ENCODE data around the gene USE1. TPM values are rescaled to one million over a fixed set of nuclear protein-coding genes. Genes with fewer than 3 reads are reported as not detected.
A peak's percentile ranks its signal among the peaks of the same experiment; 100 is the strongest.

The USE1 gene
- total RNA-seq, 1 experiment from 2014 or later = 28.9 TPM

DNA sequence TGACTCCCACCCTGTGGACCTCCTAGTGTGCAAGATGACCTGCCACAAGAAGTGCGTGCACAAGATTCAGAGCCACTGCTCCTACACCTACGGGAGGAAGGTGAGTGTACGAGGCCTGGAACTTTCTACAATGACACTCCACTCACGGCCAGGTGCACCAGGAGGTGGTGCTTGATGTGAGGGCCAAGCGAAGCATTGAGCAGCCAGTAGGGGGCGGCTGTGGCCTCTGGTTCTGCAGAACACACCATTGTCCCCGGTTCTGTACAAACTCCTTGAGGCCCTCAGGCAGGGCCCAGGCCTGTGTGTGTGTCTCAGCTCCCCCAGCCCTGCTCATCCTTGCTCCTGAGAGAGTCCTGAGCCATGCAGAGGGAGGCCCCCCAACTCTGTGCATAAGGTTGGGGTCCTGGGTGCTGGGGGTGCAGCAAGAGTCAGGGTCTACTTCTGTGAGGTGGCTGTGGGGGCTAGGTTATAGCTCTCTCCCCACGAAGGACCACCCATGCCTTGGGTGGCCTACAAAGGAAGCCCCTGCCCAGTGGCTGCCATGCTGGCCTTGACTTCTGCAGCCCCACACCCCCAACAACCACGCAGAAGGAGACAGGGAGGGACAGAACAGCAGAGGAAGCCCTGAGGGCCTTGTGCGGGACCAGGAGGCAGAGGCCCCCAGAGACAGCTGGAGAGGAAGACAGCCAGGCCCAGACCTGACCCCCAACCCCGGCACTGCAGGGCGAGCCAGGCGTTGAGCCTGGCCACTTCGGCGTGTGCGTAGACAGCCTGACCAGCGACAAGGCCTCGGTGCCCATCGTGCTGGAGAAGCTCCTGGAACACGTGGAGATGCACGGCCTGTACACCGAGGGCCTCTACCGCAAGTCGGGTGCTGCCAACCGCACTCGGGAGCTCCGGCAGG lies 9.7 kb upstream of the USE1 start:
- DNase-seq (ENCODE audit: low read depth) = peak; percentile 34

DNA sequence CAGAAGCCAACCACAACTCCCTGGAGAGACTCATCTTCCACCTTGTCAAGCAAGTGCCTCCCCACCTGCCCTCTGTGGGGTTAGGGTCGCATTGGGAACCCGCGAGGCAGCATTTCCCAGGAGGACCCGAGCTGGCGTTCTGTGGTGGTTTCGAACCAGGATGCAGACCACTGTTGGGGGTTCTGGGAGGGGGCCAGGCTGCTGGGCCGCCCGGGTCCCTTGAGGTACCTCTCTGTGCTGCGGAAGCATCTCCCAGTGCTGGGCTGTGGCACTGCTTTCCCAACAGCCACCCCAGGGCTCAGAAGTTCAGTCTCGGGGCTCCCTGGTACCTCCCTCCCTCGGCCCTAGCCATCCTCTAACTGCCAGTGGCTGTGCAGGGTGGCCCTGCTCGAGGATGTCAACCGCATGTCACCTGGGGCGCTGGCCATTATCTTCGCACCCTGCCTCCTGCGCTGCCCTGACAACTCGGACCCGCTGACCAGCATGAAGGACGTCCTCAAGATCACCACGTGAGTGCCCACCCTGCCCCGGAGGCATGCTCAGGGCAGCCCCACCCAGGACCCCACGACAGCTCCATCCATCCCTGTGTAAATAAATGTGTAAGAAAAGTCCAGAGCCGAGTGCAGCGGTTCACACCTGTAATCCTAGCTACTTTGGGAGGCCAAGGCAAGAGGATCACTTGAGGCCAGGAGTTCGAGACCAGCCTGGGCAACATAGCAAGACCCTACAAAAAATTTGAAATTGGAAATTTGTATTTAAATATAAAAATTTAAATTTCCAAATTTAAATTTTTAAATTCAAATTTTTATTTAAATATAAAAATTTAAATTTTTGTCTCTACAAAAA lies 8.2 kb upstream of the USE1 start:
- DNase-seq (ENCODE audit: low read depth) = no peak

DNA sequence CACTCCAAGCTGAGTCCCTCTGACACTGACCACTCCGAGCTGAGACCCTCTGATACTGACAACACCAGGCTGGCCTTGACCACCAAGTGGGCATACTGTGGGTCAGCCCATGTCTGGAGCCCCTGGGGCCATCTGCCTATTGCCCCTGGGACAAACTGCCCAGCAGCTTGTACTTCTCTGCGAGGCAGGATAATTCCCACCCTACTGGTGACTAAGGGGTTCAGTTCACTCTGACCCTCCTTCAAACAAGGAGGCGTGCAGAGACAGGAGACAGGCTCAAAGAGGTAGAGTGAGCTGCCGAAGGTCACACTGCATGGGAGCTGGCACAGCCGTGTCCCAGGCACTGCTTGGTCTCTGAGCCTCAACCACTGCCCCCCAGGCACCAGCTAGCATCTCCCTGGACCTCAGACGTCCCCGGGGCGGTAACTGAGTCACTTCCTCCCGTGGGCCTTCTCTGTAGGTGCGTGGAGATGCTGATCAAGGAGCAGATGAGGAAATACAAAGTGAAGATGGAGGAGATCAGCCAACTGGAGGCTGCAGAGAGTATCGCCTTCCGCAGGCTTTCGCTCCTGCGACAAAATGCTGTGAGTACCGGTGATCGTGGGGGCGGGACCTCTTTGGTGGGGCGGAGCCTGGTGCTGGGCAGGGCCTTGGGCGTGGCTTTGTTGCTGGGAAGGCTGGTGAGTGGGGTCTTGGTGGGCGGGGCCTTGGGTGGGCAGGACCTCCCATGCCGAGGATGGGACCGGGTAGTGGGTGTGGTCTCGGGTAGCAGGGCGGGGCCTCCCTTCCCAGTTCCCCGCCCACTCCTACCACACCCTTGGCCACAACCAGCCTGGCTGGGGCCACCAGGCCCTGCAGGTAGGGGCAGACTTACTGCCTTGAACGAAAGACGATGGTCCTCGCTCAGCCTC lies 5.8 kb upstream of the USE1 start:
- peak; percentile 43 for DNase-seq (ENCODE audit: low read depth)

DNA sequence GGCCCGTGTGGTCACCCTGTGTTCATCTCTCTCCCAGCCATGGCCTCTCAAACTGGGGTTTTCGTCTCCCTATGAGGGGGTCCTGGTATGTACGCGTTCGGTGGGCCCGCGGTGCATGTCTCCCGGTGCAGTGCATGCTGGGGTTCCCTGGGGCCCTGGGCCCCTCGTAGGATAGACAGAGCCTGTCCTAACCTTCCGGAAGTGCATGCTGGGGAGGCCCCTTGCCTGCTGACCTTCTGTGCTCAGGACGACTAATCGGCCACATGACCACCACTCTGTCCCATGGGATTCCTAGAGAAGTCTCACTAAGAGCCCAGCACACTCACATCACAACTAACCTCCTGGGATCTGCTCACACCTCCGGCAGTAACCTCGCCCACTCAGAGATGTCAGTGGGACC lies 4.9 kb upstream of the USE1 start:
- peak; percentile 50 for DNase-seq (ENCODE audit: low read depth)

DNA sequence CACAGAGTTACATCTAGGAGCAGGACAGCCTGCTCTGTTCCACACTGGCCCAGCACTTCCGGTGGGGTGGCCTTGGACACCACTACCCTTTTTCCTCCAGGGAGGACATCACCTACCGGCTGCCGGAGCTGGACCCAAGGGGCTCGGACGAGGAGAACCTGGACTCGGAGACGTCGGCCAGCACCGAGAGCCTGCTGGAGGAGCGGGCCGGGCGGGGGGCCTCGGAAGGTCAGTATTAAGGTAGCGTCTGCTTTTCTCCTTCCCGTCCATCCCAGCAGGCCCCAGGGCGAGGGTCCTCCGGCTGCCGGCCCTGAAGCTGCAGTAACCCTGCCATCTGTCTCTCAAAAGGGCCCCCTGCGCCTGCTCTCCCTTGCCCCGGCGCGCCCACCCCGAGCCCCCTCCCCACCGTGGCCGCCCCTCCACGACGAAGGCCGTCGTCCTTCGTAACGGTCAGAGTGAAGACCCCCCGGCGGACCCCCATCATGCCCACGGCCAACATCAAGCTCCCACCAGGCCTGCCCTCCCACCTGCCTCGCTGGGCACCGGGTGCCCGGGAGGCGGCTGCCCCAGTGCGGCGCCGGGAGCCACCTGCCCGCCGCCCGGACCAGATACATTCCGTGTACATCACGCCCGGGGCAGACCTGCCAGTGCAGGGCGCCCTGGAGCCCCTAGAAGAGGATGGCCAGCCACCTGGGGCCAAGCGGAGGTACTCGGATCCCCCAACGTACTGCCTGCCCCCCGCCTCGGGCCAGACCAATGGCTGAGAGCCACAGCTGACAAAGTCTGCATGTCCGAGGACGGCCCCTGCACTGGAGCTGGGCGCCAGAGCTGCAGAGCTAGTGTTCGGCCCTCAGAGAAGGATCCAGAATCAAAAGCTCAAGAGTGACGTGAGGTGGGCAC lies 3.4 kb upstream of the USE1 start:
- no peak for DNase-seq (ENCODE audit: low read depth)

DNA sequence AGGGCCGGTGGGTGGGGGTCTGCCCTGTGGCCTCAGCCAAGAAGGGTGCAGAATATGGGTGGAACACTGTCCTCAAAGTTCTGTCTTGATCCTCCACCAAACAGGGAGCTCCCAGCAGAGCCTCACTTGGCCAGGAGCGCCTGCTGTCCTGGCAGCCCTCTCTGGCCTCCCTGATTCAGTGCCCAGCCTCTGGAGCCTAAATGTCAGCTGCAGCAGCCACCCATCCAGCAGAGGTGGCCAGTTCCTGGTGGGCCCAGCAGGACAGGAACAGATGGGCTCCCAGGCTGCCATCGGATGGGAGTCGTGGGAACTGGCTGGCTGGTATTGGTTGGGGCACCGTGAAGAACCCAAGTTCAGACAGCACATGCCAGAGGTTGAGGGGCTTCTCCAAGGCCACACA lies 1.8 kb upstream of the USE1 start:
- DNase-seq (ENCODE audit: low read depth) = no peak

DNA sequence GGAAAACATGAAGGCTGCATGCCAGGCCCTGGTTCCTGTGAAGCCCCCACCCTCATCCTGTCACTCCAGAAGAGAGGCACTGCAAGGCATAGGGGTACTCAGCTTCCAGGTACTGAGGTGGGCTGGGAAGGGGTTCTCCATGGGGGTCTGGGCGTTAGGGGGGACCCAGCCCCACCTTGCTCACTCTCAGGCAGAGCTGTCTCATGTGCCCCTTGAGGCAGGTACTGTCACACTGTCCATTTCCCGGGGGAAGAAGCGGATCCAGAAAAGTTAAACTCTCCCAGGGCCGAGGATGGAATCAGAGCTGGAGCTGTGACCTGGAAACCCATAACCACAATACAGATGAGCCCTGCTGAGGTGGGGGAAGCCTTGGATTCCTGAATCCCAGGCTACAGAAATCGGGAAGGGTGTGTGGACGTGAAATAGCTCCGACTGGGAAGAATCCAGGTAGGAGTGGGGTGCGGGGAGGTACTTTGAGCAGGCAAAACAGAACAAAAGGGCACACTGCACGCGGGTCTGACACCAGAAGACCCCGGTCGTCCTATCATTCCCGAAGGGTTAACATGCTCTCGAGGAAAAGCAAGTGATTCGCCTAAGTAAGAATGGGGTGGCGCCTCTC lies 540 bp upstream of the USE1 start:
- DNase-seq (ENCODE audit: low read depth) = no peak

DNA sequence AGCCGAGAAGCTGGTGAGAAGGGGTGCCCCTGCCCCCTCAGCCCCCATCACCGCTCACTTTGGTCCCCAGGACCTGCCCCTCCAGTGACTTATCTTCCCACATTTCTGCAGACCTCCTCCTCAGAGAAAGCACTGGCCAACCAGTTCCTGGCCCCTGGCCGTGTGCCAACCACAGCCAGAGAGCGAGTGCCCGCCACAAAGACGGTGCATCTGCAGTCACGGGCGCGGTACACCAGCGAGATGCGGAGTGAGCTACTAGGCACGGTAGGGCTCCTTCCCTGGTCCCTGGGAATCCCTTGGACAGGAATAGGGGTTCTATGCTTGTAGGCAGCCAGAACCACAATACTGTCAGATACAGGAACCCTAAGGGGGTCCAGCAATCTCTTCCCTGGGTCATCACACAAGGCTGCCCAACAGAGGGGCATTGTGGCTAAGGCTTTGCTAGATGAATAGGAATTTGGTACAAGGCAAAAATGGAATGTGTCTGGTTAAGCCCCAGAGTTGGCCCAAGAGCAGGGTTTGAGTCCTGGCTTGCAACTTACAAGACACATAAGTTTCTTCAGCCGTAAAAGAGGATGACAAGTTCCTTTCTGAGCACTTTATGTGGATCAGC lies 1.0 kb downstream of the USE1 start:
- DNase-seq (ENCODE audit: low read depth) = no peak

DNA sequence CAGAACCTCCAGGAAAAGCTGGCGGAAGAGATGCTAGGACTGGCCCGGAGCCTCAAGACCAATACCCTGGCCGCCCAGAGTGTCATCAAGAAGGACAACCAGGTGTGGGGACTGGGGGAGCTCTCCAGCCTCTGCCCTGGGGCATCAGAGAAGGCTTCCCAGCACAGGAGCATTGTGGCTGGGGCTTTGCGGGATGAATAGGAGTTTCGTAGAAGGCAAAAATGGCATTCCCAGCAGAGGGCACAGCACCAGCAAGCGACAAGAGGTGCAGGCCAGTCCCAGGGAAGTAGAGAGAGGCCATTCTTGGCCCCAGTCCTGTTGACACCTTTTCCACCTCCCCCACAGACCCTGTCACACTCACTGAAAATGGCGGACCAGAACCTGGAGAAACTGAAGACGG lies 4.1 kb downstream of the USE1 start:
- no peak for DNase-seq (ENCODE audit: low read depth)

DNA sequence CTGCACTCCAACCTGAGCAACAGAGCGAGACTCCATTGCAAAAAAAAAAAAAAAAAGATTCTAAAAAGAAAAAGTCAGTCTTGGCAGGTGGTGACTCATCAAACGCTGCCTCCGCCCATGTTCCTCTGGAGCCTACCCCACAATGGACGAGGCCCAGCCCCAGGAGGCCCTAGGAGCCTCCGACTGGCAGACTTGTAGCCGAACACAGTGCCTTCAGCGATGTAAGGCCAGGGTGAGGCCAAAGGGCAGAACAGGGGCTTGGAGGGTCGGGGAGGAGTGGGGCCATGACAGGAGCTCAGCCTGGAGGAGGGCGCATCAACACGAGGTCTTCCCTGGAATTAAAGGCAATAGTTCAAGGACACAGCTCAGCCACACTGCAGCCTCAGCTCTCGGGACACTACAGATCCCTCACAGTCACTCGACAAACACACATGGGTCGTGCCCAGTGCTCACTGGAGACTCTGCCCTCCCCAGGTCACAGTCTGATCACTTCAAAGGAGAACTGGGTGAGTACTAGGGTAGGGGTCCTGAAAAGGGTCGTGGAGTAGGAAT lies 5.1 kb downstream of the USE1 start:
- DNase-seq (ENCODE audit: low read depth) = peak; percentile 67

DNA sequence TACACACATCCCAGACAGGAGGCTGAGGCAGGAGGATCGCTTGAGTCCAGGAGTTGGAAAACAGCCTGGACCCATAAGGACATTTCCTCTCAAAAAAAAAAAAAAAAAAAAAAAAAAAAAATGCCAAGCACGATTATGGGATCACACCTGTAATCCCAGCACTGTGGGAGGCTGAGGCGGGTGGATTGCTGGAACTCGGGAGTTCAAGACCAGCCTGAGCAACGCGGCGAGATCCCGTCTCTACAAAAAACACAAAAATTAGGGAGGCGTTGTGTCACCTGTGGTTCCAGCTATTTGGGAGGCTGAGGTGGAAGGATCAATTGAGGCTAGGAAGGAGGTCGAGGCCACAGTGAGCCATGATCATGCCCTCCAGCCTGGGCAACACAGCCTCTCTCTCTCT lies 9.9 kb downstream of the USE1 start:
- no peak for DNase-seq (ENCODE audit: low read depth)

DNA sequence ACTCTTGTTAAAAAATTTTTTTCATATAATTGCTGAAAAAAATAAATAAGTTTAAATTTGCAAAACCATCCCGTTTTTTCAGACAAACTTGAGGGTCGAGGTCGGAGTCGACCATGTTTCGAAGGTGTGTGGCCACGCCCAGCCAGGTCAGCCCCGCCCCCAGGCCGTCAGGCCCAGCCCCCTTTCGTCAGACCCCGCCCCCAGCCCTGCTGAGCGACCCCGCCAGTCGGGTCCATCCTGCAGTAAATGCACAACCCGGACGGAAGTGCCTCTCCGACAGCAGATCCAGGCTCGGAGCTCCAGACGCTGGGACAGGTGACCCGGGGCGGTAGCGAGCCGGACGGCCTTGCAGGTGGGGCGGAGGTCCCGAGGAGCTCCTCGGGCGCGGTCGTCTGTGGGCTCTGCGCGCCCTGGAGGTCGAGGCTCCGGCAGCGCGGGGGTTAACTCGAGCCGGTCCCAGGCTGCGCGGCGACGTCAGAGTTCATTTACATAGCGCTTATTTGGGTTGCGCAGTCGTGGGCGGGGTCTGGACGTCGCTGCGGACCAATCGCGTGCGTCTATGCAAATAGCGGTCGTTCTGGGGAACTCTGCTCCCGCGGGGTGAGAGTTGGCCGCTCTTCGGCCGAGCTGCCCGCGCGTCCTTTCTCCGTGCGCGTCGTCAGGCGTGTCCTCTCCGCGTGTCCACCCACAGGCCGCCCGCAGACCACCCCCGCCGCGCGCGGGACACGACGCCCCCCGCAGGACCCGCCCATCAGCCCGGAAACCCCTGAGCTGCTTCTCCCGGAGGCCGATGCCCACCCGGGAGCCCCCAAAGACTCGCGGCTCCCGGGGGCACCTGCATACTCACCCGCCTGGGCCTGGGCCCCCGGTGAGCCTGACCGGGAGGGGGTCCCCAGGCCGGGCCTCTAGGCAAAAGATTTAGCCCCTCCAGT lies 11.1 kb downstream of the USE1 start, which contains the start of gene OCEL1:
Gene OCEL1, plus strand, starts transcription at position 225 of the 932 bp plus-strand sequence. Its CDS starts 22 bp downstream, at position 247.
- DNase-seq (ENCODE audit: low read depth) = peak; percentile 97

DNA sequence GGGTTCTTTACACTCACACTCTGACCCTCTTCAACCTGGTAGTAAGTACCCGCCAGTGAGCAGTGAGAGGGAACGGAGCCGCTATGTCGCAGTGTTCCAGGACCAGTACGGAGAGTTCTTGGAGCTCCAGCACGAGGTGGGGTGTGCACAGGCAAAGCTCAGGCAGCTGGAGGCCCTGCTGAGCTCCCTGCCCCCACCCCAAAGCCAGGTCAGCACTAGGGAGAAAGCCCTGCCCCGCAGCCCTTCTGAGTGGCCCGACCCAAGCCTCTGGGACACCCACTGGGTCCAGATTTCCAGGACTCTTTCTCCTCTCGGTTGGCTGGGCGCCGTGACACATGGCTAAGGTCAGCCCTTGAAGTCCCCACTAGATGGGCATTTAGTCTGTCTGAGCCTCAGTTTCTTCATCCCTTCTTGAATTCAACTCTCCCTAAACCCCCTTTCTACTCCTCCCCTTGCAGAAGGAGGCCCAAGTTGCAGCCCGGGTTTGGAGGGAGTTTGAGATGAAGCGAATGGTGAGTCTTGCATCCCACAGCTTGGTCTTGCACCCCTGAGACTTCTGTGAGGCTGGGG lies 12.7 kb downstream of the USE1 start:
- no peak for DNase-seq (ENCODE audit: low read depth)

DNA sequence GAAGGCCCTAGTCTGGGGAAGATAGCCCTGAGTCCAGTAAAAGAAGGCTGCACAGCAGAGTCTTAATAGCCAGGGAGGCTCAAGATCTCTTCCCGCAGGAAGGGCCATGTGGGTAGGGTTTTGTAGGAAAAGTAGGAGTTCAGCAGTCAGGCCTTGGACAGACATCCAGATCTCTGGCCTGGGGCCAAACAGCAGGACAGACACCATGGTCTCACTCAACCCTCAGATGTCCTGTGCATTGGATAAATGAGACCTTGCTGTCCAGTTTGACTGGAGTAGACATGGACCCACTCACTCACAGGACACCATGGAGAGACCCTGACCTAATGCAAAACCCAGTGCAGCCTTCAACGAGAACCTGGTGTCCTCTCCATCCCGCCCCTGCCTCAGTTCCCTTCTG lies 14.7 kb downstream of the USE1 start:
- DNase-seq (ENCODE audit: low read depth) = no peak

DNA sequence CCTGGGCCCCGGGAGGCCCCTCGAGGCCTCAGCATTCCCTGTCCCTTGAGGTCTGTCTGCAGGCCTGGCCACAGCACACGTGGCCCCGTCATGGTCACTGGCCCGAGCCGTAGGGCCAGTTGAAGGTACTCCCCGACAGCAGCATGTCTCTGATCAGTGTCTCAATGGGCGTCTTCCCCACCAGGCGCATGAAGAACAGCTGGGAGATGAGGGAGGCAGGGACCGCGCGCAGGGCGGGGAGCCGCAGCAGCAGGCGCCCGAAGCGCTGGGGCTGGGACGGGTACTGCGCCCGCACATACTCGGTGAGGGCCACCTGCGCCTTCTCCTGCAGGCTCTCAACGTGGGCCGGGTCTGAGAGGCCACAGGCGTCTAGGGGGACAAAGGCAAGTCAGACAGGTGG lies 17.1 kb downstream of the USE1 start:
- no peak for DNase-seq (ENCODE audit: low read depth)

DNA sequence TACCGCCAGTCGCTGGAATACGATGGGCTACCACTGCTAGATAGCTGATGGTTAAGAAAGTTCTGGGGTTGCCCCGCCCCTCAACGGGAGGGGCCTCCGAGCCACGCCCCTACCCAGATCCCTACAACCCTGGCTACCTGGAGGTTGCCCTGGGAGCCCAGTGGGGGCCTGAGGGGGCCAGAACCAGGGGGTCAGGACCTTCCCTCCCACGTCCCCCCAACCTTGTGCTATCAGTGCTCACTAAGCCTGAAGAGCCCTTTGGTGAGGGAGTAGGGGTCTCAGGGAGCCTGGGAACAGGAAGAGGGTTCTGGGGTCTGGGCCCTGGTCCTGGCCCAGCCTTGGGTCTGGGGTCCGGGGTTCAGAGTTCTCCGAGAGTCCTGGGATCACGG lies 19.7 kb downstream of the USE1 start:
- no peak for DNase-seq (ENCODE audit: low read depth)

DNA sequence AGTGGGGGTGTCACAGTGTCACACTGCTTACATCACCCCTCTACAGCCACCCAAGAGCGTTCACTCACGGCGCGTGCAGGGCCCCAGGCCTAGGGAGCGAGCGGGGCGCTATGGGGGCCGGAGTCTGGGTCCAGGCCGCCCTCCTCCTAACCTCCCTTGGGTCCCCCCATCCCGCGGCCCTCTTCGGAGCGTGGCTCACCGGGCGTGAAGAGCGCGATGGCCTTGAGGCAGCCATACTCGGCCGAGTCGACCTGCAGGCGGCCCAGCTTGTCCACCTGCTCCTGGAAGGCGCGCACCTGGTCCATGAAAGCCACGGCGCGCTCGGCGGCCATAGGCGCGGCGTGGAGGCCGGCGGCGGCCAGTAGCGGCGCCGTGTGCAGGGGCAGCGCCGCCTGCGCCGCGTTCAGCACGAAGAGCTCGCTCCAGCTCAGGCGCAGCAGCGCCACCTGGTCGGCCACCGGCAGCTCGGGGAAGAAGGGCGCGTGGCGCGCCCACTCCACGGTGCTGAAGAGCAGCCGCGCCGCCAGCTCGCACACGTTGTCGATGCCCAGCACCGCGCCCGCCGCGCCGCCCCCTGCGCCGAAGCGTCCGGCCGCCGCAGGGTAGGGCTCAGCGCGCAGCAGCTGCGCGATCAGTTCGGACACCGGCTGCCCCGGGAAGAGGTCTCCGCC lies 20.3 kb downstream of the USE1 start:
- DNase-seq (ENCODE audit: low read depth) = peak; percentile 39

Measured in LHCN-M2 (cell line).